Measurements from ENCODE around the gene SNX27.
"Not testable (repeated sequence)": the region's sequence is repeated elsewhere in the genome, so short reads cannot be mapped to it uniquely, and the experiment has no call there.

Gene SNX27

DNA sequence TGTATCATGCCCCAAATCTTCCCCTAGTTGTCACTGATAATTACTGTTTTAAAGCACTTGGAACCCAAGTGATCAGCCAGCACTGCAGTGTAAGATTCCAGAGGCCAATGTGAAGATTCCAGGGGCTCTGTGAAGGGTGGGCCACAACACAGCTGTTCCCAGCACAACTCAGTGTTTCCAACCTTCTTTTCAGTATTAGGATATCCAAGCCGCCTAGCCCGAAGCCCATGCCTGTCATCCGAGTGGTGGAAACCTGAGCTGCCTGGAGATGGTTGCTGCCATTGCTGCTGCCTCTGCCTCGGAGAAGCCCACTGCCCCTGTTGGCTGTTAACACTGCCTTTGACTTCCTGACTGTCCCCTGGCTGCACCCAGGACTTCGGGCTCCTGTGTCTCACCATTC is 30.4 kb upstream of the SNX27 start:
- H3K27me3 ChIP-seq (ENCODE audit: low read depth, low read length), result no peaks in the 10 kb centered on the region
- no peak overlapping the region for H3K4me3 ChIP-seq (ENCODE audit: low read depth in 1 of 2, low read length in 2 of 2)
- no peak overlapping the region for H3K27ac ChIP-seq (ENCODE audit: low read length)
- peaks cover 23 to 28% of the 10 kb centered on the region in 2 donors for H3K36me3 ChIP-seq (ENCODE audit: control insufficient read depth in 1 of 2, insufficient read depth in 2 of 2, low read length in 2 of 2)
- H3K9me3 ChIP-seq (ENCODE audit: control insufficient read depth in 1 of 2, low read length in 2 of 2), result no peaks in the 10 kb centered on the region
- peaks cover 0 to 5% of the 10 kb centered on the region in 2 donors for H3K4me1 ChIP-seq (ENCODE audit: control insufficient read depth in 1 of 2, insufficient read depth in 2 of 2, low read length in 2 of 2)

- H3K36me3 ChIP-seq (ENCODE audit: control insufficient read depth in 1 of 2, insufficient read depth in 2 of 2, low read length in 2 of 2), result peaks cover 23 to 27% of the 10 kb centered on the region in 2 donors
- H3K27ac ChIP-seq (ENCODE audit: low read length), result no peak overlapping the region
- no peaks in the 10 kb centered on the region for H3K9me3 ChIP-seq (ENCODE audit: control insufficient read depth in 1 of 2, low read length in 2 of 2)
- peaks cover 0 to 5% of the 10 kb centered on the region in 2 donors for H3K4me1 ChIP-seq (ENCODE audit: control insufficient read depth in 1 of 2, insufficient read depth in 2 of 2, low read length in 2 of 2)
- no peak overlapping the region for H3K4me3 ChIP-seq (ENCODE audit: low read depth in 1 of 2, low read length in 2 of 2)
- no peaks in the 10 kb centered on the region for H3K27me3 ChIP-seq (ENCODE audit: low read depth, low read length)
Observed at GRCh38 chr1:151581921-151582320, 29.9 kb upstream of the SNX27 start.

DNA sequence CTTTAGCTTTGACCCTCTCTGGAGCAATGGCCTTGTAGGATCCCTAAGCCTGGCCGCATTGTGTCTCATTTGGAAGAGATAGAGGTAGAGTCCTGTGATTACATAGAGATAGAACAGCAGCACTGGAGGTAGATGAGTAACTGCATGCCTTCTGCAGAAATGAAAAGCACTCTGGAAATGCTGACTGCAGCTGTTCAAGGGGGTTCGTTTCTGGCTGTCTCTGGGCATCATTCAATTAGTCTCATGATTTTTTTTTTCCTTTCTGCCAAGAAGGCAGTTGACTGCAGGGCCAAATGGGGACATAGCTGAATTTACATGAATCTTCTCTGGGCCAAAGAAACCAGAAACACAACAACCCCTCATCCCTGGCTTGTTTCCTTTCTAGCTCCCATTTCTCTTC is 28.1 kb upstream of the SNX27 start:
- H3K27ac ChIP-seq (ENCODE audit: low read length), result no peak overlapping the region
- no peak overlapping the region for H3K4me3 ChIP-seq (ENCODE audit: low read depth in 1 of 2, low read length in 2 of 2)
- peaks cover 22 to 23% of the 10 kb centered on the region in 2 donors for H3K36me3 ChIP-seq (ENCODE audit: control insufficient read depth in 1 of 2, insufficient read depth in 2 of 2, low read length in 2 of 2)
- H3K9me3 ChIP-seq (ENCODE audit: control insufficient read depth in 1 of 2, low read length in 2 of 2), result no peaks in the 10 kb centered on the region
- no peaks in the 10 kb centered on the region for H3K27me3 ChIP-seq (ENCODE audit: low read depth, low read length)
- peaks cover 0 to 5% of the 10 kb centered on the region in 2 donors for H3K4me1 ChIP-seq (ENCODE audit: control insufficient read depth in 1 of 2, insufficient read depth in 2 of 2, low read length in 2 of 2)

DNA sequence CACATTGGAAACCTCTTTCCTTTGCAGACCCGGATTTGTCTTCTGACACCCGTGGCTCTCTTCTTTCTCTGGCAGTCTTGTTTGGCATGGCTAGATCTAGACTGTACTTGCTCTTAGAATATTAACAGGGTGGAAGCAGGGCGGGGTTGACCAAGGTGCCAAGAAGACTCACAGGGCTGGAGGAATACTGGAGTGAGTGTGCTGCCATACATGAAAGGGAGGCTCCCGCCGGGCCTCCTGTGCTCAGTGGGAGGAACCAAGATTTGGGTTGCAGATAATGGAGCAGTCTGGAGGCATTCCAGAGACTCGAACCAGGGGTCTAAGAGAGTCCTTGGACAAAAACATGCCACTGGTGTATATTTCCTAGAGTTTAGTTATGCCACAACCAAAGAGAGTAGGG is 27.6 kb upstream of the SNX27 start:
- no peak overlapping the region for H3K27ac ChIP-seq (ENCODE audit: low read length)
- no peak overlapping the region for H3K4me3 ChIP-seq (ENCODE audit: low read depth in 1 of 2, low read length in 2 of 2)
- no peaks in the 10 kb centered on the region for H3K9me3 ChIP-seq (ENCODE audit: control insufficient read depth in 1 of 2, low read length in 2 of 2)
- H3K36me3 ChIP-seq (ENCODE audit: control insufficient read depth in 1 of 2, insufficient read depth in 2 of 2, low read length in 2 of 2), result peaks cover 17 to 22% of the 10 kb centered on the region in 2 donors
- no peaks in the 10 kb centered on the region for H3K27me3 ChIP-seq (ENCODE audit: low read depth, low read length)
- peaks cover 0 to 5% of the 10 kb centered on the region in 2 donors for H3K4me1 ChIP-seq (ENCODE audit: control insufficient read depth in 1 of 2, insufficient read depth in 2 of 2, low read length in 2 of 2)

- peaks cover 0 to 5% of the 10 kb centered on the region in 2 donors for H3K4me1 ChIP-seq (ENCODE audit: control insufficient read depth in 1 of 2, insufficient read depth in 2 of 2, low read length in 2 of 2)
- no peaks in the 10 kb centered on the region for H3K9me3 ChIP-seq (ENCODE audit: control insufficient read depth in 1 of 2, low read length in 2 of 2)
- H3K36me3 ChIP-seq (ENCODE audit: control insufficient read depth in 1 of 2, insufficient read depth in 2 of 2, low read length in 2 of 2), result peaks cover 13 to 17% of the 10 kb centered on the region in 2 donors
- H3K4me3 ChIP-seq (ENCODE audit: low read depth in 1 of 2, low read length in 2 of 2), result no peak overlapping the region
- H3K27me3 ChIP-seq (ENCODE audit: low read depth, low read length), result no peaks in the 10 kb centered on the region
- no peak overlapping the region for H3K27ac ChIP-seq (ENCODE audit: low read length)
Observed at GRCh38 chr1:151584780-151585179, 27.1 kb upstream of the SNX27 start.

- Histone ChIP-seq H3K9me3 (ENCODE audit: control insufficient read depth in 1 of 2, low read length in 2 of 2) (no peaks in the 10 kb centered on the region), H3K27me3 (ENCODE audit: low read depth, low read length) (no peaks in the 10 kb centered on the region), H3K36me3 (ENCODE audit: control insufficient read depth in 1 of 2, insufficient read depth in 2 of 2, low read length in 2 of 2) (peaks cover 11 to 13% of the 10 kb centered on the region in 2 donors), H3K4me3 (ENCODE audit: low read depth in 1 of 2, low read length in 2 of 2) (no peak overlapping the region), H3K4me1 (ENCODE audit: control insufficient read depth in 1 of 2, insufficient read depth in 2 of 2, low read length in 2 of 2) (peaks cover 0 to 5% of the 10 kb centered on the region in 2 donors), H3K27ac (ENCODE audit: low read length) (no peak overlapping the region)
Observed at GRCh38 chr1:151585622-151586021, 26.2 kb upstream of the SNX27 start.

GRCh38 chr1:151590961-151591360 is 20.9 kb upstream of the SNX27 start:
- Histone ChIP-seq H3K27me3 (ENCODE audit: low read depth, low read length) (no peaks in the 10 kb centered on the region), H3K27ac (ENCODE audit: low read length) (no peak overlapping the region), H3K4me3 (ENCODE audit: low read depth in 1 of 2, low read length in 2 of 2) (no peak overlapping the region), H3K4me1 (ENCODE audit: control insufficient read depth in 1 of 2, insufficient read depth in 2 of 2, low read length in 2 of 2) (peaks cover 0 to 5% of the 10 kb centered on the region in 2 donors), H3K9me3 (ENCODE audit: control insufficient read depth in 1 of 2, low read length in 2 of 2) (peaks cover 4 to 5% of the 10 kb centered on the region in 2 donors), H3K36me3 (ENCODE audit: control insufficient read depth in 1 of 2, insufficient read depth in 2 of 2, low read length in 2 of 2) (no peaks in the 10 kb centered on the region)

GRCh38 chr1:151593730-151594129 is 18.1 kb upstream of the SNX27 start:
- Histone ChIP-seq H3K4me3 (ENCODE audit: low read depth in 1 of 2, low read length in 2 of 2) (no peak overlapping the region), H3K27me3 (ENCODE audit: low read depth, low read length) (no peaks in the 10 kb centered on the region), H3K9me3 (ENCODE audit: control insufficient read depth in 1 of 2, low read length in 2 of 2) (peaks cover 4 to 5% of the 10 kb centered on the region in 2 donors), H3K27ac (ENCODE audit: low read length) (no peak overlapping the region), H3K4me1 (ENCODE audit: control insufficient read depth in 1 of 2, insufficient read depth in 2 of 2, low read length in 2 of 2) (peaks cover 0 to 5% of the 10 kb centered on the region in 2 donors), H3K36me3 (ENCODE audit: control insufficient read depth in 1 of 2, insufficient read depth in 2 of 2, low read length in 2 of 2) (no peaks in the 10 kb centered on the region)

DNA sequence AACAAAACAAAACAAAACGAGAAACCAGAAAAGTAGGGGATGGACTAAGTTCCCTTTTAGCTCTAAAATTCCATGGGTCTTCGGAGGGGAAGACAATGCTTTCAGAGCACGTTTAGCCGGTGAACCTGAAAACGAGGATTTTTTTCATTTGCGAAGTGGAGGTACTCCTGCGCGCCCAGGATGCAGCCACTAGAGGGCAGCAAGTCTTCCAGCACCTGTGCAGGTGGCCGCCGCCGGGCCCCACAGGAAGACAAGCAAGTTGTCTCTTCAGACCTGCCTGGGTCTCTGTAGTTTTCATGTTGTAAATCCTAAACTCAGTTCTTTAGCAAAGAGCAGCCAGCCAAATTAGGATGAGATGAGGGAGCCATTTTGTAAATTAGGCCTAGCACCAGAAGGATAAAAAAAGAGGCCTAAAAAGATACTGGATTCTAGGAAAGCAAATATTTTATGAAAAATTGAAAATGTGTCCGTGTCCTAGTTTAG is 17.7 kb upstream of the SNX27 start:
- no peak overlapping the region for H3K27ac ChIP-seq (ENCODE audit: low read length)

GRCh38 chr1:151596166-151596953 is 15.5 kb upstream of the SNX27 start:
- no peaks in the 10 kb centered on the region for H3K27me3 ChIP-seq (ENCODE audit: low read depth, low read length)

More for the DNA sequence above, 17.7 kb upstream of the SNX27 start:
- Histone ChIP-seq H3K27me3 (ENCODE audit: low read depth, low read length) (no peaks in the 10 kb centered on the region), H3K4me3 (ENCODE audit: low read depth in 1 of 2, low read length in 2 of 2) (no peak overlapping the region), H3K9me3 (ENCODE audit: control insufficient read depth in 1 of 2, low read length in 2 of 2) (peaks cover 4 to 5% of the 10 kb centered on the region in 2 donors), H3K4me1 (ENCODE audit: control insufficient read depth in 1 of 2, insufficient read depth in 2 of 2, low read length in 2 of 2) (peaks cover 0 to 5% of the 10 kb centered on the region in 2 donors), H3K36me3 (ENCODE audit: control insufficient read depth in 1 of 2, insufficient read depth in 2 of 2, low read length in 2 of 2) (no peaks in the 10 kb centered on the region)

DNA sequence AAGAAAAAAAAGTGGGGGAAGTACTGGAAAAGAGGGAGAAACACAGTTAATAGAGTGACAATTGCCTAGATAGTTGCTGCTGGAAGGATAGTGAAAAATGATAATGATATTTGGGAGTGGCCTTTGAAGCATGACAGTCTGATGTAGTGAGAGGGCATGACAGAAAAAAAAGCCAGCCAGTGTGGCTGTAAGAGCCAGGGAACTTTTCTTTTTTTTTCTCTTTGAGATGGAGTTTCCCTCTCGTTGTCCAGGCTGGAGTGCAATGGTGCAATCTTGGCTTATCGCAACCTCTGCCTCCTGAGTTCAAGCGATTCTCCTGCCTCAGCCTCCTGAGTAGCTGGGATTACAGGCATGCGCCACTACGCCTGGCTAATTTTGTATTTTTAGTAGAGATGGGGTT is 9.3 kb upstream of the SNX27 start:
- H3K27me3 ChIP-seq (ENCODE audit: low read depth, low read length); H3K4me1 ChIP-seq (ENCODE audit: control insufficient read depth in 1 of 2, insufficient read depth in 2 of 2, low read length in 2 of 2); H3K36me3 ChIP-seq (ENCODE audit: control insufficient read depth in 1 of 2, insufficient read depth in 2 of 2, low read length in 2 of 2); H3K4me3 ChIP-seq (ENCODE audit: low read depth in 1 of 2, low read length in 2 of 2); H3K27ac ChIP-seq (ENCODE audit: low read length); H3K9me3 ChIP-seq (ENCODE audit: control insufficient read depth in 1 of 2, low read length in 2 of 2): not testable (repeated sequence)

More at GRCh38 chr1:151596166-151596953, 15.5 kb upstream of the SNX27 start:
- Histone ChIP-seq H3K36me3 (ENCODE audit: control insufficient read depth in 1 of 2, insufficient read depth in 2 of 2, low read length in 2 of 2) (no peaks in the 10 kb centered on the region), H3K9me3 (ENCODE audit: control insufficient read depth in 1 of 2, low read length in 2 of 2) (peaks cover 0 to 2% of the 10 kb centered on the region in 2 donors), H3K27ac (ENCODE audit: low read length) (no peak overlapping the region), H3K4me1 (ENCODE audit: control insufficient read depth in 1 of 2, insufficient read depth in 2 of 2, low read length in 2 of 2) (peaks cover 0 to 5% of the 10 kb centered on the region in 2 donors), H3K4me3 (ENCODE audit: low read depth in 1 of 2, low read length in 2 of 2) (no peak overlapping the region)
